Ectodermal cell (in vitro differentiated cells): ENCODE measurements around the gene TMCO5A.
"Not testable (repeated sequence)": the region's sequence is repeated elsewhere in the genome, so short reads cannot be mapped to it uniquely, and the experiment has no call there.

Source experiments
- H3K27ac ChIP-seq: 2 replicates; pipeline ENCODE4 v1.7.0; 2013; ENCODE audit warnings: mild to moderate bottlenecking, low read depth, low read length; ENCODE audit not compliant: insufficient read depth, poor library complexity, severe bottlenecking
- H3K27me3 ChIP-seq: 2 replicates; pipeline ENCODE4 v1.7.0; 2013; ENCODE audit warnings: mild to moderate bottlenecking, low read length; ENCODE audit not compliant: insufficient read depth, control insufficient read depth, poor library complexity, severe bottlenecking
- H3K36me3 ChIP-seq: one replicate; pipeline ENCODE4 v1.7.0; 2013; ENCODE audit warnings: low read length; ENCODE audit not compliant: control insufficient read depth, insufficient read depth
- H3K4me1 ChIP-seq: one replicate; pipeline ENCODE4 v1.7.0; 2013; ENCODE audit warnings: low read length; ENCODE audit not compliant: control insufficient read depth, insufficient read depth
- H3K4me3 ChIP-seq: 2 replicates; pipeline ENCODE4 v1.7.0; 2013; ENCODE audit warnings: low read depth, low read length, control low read depth; ENCODE audit not compliant: insufficient read depth
- H3K9me3 ChIP-seq: 2 replicates; pipeline ENCODE4 v1.7.0; 2013; ENCODE audit warnings: mild to moderate bottlenecking, low read length, moderate library complexity; ENCODE audit not compliant: control insufficient read depth
- WGBS, 2 experiments: methylation state at CpG; one replicate each; pipeline ENCODE4 v1.1.7; 2013; ENCODE audit warnings: missing lambda C conversion rate in 2 of 2; 5-methylcytosine and 5-hydroxymethylcytosine counted together

Gene TMCO5A

GRCh38 chr15:37921527-37922385 lies 12.7 kb upstream of the TMCO5A start:
- Histone ChIP-seq H3K9me3 (no peaks in the 10 kb centered on the region), H3K27ac (no peak overlapping the region), H3K27me3 (no peaks in the 10 kb centered on the region), H3K4me1 (no peaks in the 10 kb centered on the region), H3K36me3 (no peaks in the 10 kb centered on the region), H3K4me3 (no peak overlapping the region)
- WGBS, 2 experiments = 92 to 94% methylated on average over 6 of the region's 6 CpGs

DNA sequence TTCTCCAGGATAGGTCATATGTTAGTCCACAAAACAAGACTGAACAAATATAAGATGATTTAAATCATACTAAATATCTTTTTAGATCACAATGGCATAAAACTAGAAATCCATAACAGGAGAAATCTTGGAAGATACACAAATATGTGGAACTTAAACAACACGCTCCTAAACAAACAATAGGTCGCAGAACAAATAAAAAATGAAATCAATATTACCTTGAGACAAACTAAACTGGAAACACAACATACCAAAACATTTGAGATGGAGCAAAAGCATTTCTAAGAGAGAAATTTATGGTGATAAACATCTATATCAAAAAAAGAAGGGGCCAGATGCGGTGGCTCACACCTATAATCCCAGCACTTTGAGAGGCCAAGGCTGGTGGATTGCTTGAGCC lies 8.3 kb upstream of the TMCO5A start:
- no peaks in the 10 kb centered on the region for H3K9me3 ChIP-seq
- WGBS, 2 experiments = 86 to 88% methylated on average over 1 to 3 of the region's 3 CpGs
- H3K27me3 ChIP-seq = no peaks in the 10 kb centered on the region
- H3K4me1 ChIP-seq = no peaks in the 10 kb centered on the region
- no peak overlapping the region for H3K4me3 ChIP-seq
- H3K27ac ChIP-seq = no peak overlapping the region
- no peaks in the 10 kb centered on the region for H3K36me3 ChIP-seq

GRCh38 chr15:37929238-37929637 lies 5.2 kb upstream of the TMCO5A start:
- no peaks in the 10 kb centered on the region for H3K4me1 ChIP-seq
- H3K27me3 ChIP-seq = no peaks in the 10 kb centered on the region
- WGBS, 2 experiments = 57 to 78% methylated on average over 1 of the region's 1 CpG
- no peak overlapping the region for H3K4me3 ChIP-seq
- no peaks in the 10 kb centered on the region for H3K36me3 ChIP-seq
- H3K9me3 ChIP-seq = no peaks in the 10 kb centered on the region
- no peak overlapping the region for H3K27ac ChIP-seq

DNA sequence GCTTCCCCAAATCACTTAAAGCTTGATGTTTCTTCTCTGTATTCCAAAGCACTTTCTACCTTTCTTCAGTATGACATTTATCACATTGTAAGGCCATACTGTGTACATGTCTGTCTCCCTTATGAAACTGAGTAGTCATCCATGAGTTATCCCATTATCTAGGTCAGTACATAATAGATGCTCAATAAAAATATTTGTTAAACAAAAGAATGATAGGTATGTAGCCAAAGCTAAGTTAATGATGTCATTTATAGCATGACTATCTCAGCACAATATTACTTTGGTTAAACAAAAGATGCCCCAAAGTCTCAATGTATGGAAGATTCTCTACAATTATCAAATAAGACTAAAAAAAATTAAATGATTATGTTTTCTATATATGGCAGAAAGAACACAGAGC lies 3.1 kb upstream of the TMCO5A start:
- no peaks in the 10 kb centered on the region for H3K9me3 ChIP-seq
- H3K4me1 ChIP-seq = no peaks in the 10 kb centered on the region
- H3K4me3 ChIP-seq = no peak overlapping the region
- no peak overlapping the region for H3K27ac ChIP-seq
- no peaks in the 10 kb centered on the region for H3K36me3 ChIP-seq
- H3K27me3 ChIP-seq = no peaks in the 10 kb centered on the region

DNA sequence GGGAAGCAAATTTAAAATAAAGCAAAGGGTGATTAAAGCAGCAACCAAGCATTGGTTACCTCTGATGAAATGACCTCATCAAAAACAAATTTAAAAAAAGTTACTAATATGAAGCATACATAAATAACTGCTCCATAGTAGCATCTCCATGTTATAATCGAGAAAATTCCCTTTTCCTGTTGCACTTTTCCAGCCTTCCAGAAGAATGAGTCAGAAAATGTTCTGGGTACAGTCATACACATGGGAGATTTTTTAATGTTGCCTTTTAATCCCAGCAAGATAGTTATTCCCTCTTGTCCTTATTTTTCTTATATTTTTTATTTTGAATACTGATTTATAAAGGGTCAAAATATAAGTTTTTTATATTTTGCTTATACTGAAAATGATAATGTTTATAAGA lies 2.6 kb upstream of the TMCO5A start:
- Histone ChIP-seq H3K9me3 (no peaks in the 10 kb centered on the region), H3K36me3 (no peaks in the 10 kb centered on the region), H3K27ac (no peak overlapping the region), H3K4me3 (no peak overlapping the region), H3K27me3 (no peaks in the 10 kb centered on the region), H3K4me1 (no peaks in the 10 kb centered on the region)
- 92 to 100% methylated on average over 1 of the region's 1 CpG for WGBS, 2 experiments

DNA sequence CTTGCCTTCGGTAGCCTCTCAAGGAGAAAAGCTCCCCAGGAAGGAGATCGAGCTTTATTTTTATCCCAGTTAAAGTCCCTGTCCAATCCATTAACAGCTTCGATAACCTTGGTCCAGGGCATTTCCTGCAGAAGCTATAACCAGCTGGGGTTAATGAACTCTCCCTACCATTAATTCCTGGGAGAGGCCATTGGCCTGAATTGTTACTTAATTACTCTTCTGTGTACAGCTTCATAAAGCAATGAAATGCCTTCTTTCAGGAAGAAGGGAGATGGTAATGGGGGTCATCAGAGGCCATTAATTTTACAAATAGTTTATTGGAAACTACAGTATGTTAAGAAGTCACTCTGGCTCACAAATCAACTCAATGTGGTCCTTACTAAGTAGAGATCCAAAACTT lies 1.9 kb upstream of the TMCO5A start:
- Histone ChIP-seq H3K36me3 (no peaks in the 10 kb centered on the region), H3K27me3 (no peaks in the 10 kb centered on the region), H3K27ac (no peak overlapping the region), H3K4me1 (no peaks in the 10 kb centered on the region), H3K4me3 (no peak overlapping the region), H3K9me3 (no peaks in the 10 kb centered on the region)
- WGBS, 2 experiments = 94 to 95% methylated on average over 3 of the region's 3 CpGs

GRCh38 chr15:37933666-37934065 lies 774 bp upstream of the TMCO5A start:
- no peaks in the 10 kb centered on the region for H3K36me3 ChIP-seq
- no peak overlapping the region for H3K27ac ChIP-seq
- 92% methylated on average over 1 of the region's 1 CpG for WGBS, 2 experiments
- no peaks in the 10 kb centered on the region for H3K9me3 ChIP-seq
- H3K27me3 ChIP-seq = no peaks in the 10 kb centered on the region
- no peaks in the 10 kb centered on the region for H3K4me1 ChIP-seq
- no peak overlapping the region for H3K4me3 ChIP-seq

DNA sequence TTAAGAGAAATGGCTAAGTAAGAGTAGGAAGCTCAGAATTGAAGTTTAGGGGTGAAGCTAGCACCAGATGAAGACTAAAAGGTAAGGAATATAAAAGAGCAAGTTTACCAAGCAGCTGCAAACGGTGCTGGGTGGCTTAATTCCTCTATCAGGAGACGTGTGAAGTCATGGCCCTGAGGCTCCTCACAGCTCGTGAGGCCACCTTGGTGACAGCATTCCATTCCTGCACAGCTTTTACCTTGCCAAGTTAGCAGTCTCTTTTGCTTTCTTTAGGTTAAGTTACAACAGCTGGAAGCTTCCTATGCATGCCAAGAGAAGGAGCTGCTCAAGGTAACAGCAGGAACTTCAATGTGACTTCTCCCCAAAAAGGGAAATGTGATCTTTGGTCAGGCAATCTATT lies 6.4 kb downstream of the TMCO5A start:
- no peaks in the 10 kb centered on the region for H3K27me3 ChIP-seq
- no peaks in the 10 kb centered on the region for H3K9me3 ChIP-seq
- no peak overlapping the region for H3K4me3 ChIP-seq
- no peaks in the 10 kb centered on the region for H3K36me3 ChIP-seq
- WGBS, 2 experiments = 68 to 73% methylated on average over 3 of the region's 3 CpGs
- no peaks in the 10 kb centered on the region for H3K4me1 ChIP-seq
- H3K27ac ChIP-seq = no peak overlapping the region

DNA sequence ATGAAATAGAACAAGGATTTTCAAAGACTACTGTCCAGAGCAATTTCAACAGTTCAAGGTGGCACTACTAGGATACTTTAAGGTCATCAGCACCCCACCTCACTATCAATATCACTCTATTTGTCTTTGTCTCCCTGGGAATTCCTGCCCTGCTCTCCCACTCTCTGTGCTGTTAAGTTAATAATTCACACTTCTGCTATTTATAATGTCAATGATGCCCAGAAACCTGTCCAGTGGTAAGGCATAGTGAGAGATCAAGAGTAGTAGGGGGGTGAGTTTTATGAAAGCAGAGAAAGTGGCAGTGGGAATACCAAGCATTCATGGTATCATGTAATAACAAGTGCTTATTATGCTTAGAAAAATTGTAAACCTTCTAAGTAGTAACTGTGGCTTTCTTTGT lies 7.3 kb downstream of the TMCO5A start:
- no peaks in the 10 kb centered on the region for H3K4me1 ChIP-seq
- no peak overlapping the region for H3K4me3 ChIP-seq
- no peaks in the 10 kb centered on the region for H3K27me3 ChIP-seq
- no peaks in the 10 kb centered on the region for H3K36me3 ChIP-seq
- H3K27ac ChIP-seq = no peak overlapping the region
- no peaks in the 10 kb centered on the region for H3K9me3 ChIP-seq

DNA sequence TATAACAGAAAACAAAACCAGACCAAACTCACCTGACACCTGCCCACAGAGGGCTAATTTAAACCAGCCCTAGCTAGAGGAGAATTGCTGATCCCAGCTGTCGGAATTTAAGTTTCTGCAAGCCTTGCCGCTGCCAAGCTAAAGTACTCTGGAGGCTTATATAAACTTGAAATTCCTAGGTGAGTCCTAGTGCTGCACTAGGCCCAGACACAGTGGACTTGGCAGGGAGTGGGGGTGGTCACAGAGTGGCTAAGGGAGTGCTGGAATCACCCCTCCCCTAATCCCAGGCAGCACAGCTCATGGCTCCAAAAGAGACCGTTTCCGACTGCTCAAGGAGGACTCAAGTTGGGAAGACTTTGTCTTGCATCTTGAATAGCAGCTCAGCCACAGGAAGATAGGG lies 17.6 kb downstream of the TMCO5A start:
- WGBS, 2 experiments = 94 to 97% methylated on average over 4 of the region's 4 CpGs
- Histone ChIP-seq H3K9me3 (no peaks in the 10 kb centered on the region), H3K4me1 (no peaks in the 10 kb centered on the region), H3K27ac (no peak overlapping the region), H3K36me3 (no peaks in the 10 kb centered on the region), H3K27me3 (no peaks in the 10 kb centered on the region), H3K4me3 (no peak overlapping the region)

DNA sequence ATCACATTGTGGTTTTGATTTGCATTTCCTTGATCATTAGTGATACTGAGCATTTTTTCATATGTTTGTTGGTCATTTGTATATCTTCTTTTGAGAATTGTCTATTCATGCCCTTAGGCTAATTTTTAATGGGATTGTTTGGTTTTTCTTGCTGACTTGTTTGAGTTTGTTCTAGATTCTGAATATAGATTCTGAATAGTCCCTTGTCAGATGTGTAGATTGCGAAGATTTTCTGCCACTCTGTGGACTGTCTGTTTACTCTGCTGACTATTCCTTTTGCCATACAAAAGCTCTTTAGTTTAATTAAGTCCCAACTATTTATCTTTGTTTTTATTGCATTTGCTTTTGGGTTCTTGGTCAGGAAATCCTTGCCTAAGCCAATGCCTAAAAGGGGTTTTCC lies 26.3 kb downstream of the TMCO5A start:
- H3K4me1 ChIP-seq, H3K9me3 ChIP-seq, H3K27ac ChIP-seq, H3K27me3 ChIP-seq, H3K4me3 ChIP-seq, H3K36me3 ChIP-seq: not testable (repeated sequence)
- WGBS, 2 experiments = 83 to 100% methylated on average over 1 of the region's 1 CpG
